GM19438 (cell line): ENCODE data around the gene FAM171A1.

Source experiments
- ATAC-seq: cut with Tn5 transposase; IDR thresholded peaks from one replicate; pipeline ENCODE4 v1.9.1; 2021; ENCODE audit warnings: low read depth; ENCODE audit not compliant: unreplicated experiment

Gene FAM171A1

DNA sequence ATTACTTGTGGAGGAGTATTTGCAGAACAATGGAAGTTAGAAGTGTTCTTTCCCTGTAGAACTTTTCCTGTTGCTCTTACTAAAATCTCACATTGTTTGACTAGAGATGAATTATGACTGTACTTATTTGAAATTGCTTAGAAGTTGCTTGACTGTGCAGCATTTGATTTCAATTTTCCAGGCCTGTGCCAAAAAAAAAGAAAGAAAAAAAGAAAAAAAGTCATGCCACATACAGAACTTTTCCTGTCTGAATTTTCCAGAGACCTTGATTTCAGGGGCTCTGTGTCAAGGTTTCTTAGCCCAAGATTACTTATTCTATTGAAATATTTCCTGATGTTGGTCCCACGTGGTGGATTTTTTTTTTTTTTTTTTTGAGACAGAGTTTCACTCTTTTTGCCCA is 3.5 kb upstream of the FAM171A1 start:
- no peak for ATAC-seq

DNA sequence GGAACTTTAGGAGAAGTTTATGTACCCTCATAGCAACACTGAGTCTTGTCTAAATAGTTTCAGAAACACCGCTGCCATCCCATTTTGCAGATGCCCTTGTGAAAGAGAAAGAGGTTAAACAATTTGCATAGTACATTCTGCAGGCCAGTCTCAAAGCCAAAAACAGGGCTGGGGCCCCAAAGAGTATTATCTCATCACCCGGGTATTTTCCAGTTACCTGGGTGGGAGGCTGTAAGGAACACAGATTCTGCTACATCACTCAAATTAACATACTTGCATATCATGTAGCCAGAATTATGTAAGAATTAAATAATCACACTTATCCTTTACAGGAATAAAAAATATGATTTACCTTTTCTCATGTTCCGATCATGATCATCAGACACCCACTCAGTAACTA is 3.1 kb upstream of the FAM171A1 start:
- no peak for ATAC-seq

DNA sequence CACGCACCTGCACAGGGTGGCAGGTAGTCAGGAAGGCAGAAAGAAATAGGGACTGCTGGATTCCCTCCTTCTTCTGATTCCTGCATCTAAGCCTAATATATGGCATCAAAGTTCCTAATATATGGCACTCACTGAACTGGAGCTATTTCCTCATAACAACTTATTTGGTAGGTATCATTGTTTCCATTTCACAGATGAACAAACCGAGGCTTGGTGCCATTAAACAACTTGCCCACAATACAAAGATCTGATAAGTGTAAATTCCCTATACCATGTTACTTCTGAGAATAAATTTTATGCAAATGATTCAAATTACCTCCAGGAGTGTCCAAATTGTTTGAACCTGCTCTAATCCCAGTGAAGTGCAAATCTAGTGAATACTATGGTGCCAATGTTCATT is 2.1 kb upstream of the FAM171A1 start:
- no peak for ATAC-seq

DNA sequence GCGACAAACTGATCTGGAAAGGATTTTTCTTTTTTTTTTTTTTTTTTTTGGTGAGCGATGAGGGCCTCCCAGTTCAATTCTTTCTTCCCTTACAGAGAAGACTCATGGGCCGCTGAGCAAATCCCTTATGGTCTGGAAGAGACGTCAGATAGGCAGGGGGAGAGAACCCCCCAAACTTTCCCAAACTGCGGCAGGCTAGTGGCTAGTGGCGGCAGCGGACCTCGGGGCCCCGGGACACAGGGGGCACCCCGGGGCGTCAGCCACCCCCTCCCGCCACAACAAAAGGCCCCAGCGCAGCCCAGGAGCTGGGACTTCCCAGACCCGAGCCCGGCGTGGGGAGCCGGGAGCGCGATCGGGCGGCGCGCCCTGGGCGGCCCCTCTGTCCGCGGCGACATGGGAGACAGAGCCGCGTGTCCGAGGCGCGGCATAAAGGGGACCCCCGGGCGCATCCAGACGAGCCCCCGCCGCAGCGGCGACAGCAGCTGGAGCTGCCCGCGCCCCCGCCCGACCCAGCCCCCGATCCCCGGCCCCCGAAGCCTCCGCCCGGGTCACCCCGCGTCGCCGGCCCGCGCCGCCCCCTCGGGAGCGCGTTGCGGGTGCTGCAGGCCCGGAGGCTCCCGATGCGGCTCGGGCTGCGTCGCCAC is 755 bp downstream of the FAM171A1 start:
- ATAC-seq = no peak

DNA sequence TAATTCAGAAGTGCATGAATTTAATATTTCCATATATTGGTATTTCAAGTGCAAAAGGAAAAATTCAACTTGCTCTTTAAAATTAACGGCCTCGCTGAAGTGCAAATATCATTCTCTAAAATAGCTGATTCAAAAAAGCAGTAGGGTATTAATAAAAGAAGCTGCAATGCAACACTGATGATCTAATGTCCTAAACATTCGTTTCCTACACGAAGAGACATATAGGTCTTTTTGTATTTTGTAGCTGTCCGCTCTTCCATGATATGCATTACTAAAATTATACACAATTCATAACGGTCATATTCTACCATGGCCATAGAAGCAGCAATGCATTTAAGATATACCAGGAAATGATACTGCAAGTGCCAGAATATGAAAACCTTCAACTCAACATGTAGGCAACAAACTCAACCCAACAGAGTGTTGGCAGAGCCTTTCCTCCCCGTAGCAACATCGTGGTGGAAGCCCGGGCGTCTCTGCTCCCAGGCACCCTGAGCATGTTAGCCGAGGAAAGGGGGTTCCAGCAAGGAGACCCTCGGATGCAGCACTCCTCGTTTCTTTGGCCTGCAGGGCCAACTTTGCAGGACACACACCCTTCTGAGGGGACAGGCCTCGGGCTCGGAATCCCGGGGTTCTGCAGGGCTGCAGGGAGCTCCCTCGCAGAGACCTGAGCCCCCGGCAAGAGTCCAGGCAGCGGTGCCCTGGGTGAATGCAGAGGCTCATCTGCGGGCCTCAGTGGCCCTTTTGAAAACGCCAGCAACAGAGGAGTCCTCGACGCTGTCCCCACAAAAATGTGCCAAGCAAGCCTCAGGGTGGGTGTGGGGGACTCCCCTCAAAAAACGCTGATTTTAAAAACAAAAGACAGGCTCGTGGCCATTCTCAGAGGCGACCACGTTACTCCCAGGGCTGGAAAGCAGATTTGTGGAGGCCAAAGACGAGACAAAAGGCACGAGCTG is 1.6 kb downstream of the FAM171A1 start:
- no peak for ATAC-seq

DNA sequence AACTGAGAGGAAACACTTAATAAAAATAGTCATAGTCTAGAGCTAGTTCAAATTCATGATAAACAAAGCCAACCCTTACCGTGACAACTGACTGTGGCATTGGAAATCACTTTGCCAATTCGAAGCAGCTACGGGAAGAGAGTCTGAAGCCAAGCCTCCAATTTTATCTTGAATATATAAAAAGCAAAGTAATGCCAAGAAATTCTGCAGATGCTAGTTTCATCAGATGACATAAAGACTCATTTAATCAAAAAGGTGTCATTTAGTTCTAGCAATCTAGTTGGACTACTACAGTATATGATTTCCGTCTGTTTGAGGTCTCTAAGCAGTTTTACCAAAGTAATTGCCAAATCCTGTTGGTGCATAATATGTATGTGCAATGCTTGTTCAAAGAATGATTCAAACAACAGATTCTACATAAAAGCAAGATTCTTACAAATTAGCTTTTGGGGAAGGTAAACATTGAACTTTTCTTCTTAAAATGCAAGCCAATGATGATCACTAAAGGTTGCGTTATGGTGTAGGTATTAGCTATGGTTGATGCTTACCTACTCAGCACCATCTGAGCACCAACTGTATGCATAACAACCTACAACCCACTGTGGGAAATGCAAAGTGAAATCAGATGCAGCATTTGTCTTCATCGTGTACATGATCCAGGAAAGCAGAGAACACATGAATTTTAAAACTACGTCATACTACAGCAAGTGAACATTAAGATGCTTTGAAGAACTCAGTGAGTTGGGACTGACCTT is 2.8 kb downstream of the FAM171A1 start:
- no peak for ATAC-seq

DNA sequence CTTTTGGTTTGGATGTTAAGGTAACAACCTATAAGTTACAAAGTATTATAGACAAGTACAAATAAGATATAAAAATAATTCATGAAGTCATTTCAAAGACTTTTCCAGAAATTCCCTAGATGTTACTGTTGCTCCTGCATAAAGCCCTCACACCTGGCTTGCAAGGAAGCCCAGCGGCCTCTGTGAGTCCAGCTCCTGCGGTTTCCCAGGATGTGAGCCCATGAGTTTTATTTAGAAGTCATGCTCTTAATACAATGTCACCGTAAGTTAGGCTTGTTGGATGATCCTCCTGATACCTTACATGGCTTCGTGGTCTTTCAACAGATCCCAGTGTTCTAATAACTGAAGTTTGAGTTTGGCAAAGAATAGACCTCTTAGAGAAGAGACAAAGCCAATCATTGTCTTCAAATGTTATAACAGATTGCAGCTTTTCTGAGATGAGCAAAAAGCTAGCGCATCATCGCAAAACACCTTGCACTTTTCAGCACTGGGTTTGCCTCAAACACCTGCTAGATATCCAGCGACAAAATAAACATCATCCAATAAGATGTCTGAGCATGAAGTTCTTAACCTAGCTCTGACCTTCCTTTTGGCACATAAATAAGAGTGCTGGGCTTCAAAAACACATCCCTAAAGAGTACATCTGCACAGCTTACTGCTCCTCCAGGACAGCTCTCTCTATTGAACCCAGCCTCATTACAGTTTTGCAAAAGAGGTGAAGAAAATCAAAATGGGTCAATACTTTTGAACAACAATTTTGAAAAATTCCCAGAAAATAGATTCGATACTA is 3.6 kb downstream of the FAM171A1 start:
- ATAC-seq = no peak

DNA sequence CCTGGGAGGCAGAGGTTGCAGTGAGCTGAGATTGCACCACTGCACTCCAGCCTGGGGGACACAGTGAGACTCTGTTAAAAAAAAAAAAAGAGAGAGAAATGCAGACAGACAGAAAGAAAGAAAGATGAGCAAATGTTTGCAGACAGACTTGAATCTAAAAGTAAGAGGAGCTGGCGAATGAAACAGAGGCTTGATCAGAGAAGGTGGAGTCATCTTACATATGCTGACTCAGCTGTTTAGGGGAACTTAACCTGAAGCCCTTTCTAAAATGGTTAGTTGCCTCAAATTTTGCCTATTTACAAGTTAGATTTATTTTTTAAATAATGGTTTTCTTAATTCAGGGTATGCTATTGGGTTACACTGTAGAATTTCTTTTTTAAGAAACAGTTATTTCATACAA is 5.4 kb downstream of the FAM171A1 start:
- no peak for ATAC-seq

DNA sequence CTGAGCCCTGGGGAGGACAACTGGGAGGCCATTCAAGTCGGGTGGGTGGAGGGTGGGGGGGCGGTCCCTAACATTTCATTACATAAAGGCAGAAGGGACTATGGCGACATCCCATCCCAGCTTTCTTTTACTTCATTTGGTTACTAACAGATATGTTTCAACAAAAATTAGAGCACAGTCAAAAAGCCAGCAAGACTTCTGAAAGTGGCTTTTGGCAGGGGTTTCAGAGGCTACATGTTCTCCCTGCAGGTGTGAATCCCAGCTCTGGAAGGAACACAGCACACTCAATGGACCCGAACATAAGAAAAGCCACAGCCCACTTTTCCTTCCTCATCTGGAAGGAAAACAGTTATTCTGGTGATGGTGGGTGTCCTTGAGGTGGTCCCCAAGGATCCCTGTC is 7.1 kb downstream of the FAM171A1 start:
- no peak for ATAC-seq

DNA sequence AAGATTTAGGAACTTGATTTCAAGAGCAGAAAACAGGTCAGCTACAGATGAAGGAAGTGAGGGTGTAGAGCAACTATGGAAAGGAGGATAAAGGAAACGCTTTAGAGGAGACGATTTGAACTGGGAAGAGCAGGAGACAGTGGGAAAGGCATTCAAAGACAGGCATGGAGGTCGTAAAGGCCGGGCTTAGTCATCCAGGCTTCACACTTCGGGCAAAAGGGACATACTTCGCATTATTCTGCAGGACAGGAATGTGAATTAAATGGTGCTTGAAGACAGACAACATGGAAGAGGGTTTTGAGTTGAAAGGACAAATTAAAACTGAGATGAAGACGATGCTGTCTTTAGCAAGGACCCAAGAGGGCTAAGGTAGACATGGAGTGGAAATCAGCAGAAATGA is 8.1 kb downstream of the FAM171A1 start:
- no peak for ATAC-seq

DNA sequence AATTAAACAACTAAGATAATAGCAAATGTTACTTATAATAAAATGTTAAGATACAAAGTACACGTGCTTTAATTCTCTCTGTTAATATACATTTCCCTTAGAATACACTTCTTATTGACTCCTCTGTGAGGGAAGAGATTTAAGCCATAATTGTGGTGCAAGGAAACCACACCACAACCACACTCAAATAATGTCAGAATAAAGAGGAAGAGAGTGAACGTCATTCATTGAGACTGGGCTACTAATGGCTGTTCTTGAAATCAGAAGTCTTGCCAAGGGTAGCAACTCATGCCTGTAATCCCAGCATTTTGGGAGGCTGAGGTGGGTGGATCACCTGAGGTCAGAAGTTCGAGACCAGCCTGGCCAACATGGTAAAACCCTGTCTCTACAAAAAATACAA is 10.0 kb downstream of the FAM171A1 start:
- ATAC-seq = no peak

DNA sequence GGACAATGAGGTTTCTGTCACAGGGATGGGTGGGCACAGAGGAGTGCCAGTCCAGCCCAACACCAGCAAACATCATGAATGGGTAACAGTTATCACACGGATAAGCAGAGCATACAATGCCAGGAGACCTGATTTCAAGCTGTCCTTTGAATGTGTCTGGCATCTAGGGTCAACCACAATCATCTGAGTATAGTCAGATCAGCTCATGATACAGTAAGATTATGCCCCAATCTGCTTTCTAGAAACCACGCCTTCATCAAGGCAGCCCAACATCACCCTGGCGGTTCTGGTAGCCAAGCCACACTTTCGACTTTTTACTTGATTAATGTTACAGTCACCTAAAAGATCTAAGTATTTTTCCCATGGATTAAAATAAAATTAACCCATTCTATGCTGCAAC is 10.5 kb downstream of the FAM171A1 start:
- ATAC-seq = no peak

DNA sequence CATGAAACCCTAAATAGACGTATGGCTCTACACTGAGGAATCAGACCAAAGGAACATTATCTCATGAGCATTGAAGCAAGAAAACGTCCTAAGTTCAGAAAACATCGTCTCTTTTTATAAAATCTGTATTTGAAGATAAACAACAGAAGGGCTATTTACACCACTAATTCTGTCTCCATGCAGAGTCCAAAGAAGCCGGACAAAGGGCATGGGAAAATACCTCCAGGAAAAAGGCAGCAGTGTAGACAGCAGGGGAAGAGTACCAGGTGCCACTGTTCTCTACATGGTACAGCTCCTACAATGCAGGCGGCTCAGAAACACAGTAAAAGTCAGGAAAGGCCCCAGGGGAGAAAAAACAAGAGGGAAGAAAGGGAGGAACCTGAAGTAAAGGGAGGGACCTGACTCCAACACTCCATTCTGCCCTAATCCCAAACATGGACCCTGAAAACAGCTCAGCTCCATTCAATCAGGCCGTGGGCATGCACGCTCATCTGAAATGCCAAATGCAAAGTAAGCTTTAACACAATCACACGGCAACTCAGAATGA is 17.5 kb downstream of the FAM171A1 start:
- no peak for ATAC-seq

DNA sequence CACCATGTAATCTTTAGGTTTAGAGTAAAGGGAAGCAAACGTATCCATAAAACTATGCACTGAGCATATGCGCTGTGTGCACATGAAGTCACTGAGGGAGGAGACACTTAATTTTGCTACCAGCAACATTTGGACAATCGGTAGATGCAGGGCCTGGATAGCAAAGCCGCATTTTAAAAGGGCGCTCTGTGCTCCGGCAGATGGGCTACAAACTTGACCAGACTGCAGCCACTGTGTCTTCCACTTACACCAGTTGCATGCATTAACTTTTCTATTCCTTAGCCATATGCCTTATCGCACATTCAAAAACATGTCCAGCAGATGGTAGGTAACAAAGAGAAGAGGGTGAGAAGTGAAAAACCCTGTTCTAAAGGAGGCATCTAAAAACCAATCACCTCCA is 18.3 kb downstream of the FAM171A1 start:
- ATAC-seq = no peak

DNA sequence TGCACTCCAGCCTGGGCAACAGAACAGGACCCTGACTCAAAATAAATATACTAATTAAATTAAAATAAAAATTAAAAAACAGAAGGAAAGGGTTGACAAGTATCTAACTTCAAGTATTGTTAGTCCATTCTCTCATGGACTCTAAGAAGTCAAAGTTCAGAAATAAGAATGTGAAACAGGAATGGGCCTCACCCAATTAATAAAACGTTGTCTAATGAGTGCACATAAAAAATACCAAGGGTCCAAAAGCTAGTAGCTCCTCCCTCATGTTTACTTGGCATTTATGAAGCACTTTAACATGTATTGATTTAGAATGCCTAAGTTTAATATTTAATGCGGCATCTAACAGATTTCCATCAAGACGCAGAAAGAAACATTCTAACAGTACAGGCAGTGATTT is 18.9 kb downstream of the FAM171A1 start:
- no peak for ATAC-seq

DNA sequence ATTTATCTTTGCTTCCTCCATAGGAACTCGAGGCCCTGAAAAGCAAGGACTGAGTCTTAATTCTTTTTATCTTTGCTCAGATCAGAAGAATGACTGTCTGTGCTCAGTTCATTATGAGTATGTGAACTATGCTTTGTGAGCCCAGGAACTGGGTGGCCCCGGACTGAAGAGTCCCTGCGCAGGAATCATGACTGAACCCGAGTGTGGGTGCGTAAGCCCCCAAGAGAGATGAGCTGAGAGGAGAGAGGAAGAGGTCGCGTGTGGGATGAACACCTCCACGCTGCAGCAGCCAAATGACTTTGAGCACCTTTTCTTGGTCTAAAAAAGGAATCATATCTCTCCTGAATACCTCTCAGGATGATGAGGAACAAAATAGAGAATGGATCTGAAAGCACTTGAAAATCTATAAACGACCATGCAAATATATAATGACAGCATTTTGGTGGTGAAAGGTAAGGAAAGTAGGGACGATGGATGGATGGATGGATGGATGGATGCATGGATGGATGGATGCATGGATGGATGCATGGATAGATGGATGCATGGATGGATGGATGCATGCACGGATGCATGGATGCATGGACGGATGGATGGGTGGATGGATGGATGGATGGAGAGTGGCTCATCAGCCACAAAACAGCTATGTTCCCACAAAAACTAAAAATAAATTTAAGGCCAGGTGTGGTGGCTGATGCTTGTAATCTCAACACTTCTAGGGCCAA is 19.8 kb downstream of the FAM171A1 start:
- ATAC-seq = no peak

DNA sequence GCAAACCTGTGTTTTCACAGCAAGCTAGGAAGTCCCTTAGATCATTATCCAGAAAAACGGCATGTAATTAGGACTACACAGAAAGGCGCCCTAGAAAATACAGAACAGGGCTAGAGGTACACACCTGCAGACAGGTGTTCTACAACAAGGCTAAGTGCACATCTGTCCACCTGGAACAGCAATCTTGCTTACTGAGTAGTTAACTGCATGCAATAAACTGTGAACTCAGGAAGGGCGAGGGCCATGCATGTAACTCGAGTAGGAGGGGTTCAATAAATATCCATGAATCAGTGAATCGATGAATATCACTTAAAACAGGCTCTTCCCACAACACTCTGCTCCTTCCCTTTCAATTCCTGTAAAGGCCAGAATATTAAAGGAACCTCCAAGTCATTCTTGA is 22.0 kb downstream of the FAM171A1 start:
- no peak for ATAC-seq

DNA sequence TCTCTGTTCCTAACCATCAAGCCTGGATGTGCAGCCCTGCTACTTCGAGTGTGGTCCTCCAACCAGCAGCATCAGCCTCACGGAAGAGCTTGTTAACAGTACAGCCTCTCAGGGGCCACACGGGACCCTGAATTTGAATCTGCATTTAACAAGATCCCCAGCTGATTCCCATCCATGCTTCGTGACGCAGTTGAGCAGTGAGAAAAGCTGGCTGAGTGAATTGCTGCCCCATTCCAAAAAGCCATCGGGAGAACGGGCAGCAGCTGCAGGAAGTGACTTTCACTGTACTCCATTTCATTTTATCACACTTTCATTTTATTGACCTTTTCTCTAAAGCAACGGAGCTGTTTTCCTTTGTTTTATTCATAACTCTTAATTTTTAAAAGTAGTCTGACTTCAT is 22.5 kb downstream of the FAM171A1 start:
- ATAC-seq = no peak

DNA sequence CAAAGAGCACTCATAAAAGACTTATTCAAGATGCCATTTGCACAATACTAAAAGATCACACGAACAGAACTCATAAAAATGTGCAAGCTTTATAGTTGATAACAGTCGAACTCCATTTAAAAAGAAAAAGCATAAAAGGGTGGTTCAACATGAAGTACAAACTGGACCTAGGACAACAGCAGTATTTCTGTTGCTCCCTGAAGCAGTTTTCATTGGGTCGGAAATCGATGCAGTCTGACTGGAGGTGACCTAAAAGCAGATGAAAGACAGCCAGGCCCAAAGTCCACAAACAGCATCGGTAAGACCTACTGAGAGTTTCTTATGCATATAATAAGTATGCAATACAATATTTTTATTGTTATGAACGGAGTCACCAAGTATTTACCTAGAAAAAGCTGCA is 23.9 kb downstream of the FAM171A1 start:
- ATAC-seq = no peak
